Stimulated activated CD8-positive, alpha-beta memory T cell treated with anti-CD3 and anti-CD28 coated beads, Interleukin-12 subunit alpha, Interleukin-12 subunit beta, amount 100 ng/mL, for 4 hours (primary cell): ENCODE measurements around the gene PAGE5.

Experiments used
- DNase-seq: peaks from one replicate; pipeline ENCODE4 v3.0.0-alpha.2; 2020; ENCODE audit warnings: low read depth

Gene PAGE5

GRCh38 chrX:55220119-55220794, at the start of gene PAGE5:
Gene PAGE5, plus strand, starts transcription at chrX:55220346. Its CDS starts 1,037 bp downstream, at chrX:55221383.
- DNase-seq: no peak

GRCh38 chrX:55187281-55187680, 32.9 kb upstream of the PAGE5 start:
- DNase-seq: no peak

GRCh38 chrX:55196688-55197087, 23.5 kb upstream of the PAGE5 start:
- DNase-seq: no peak

GRCh38 chrX:55201930-55202579, 18.1 kb upstream of the PAGE5 start:
- DNase-seq: no peak

GRCh38 chrX:55206162-55206941, 13.8 kb upstream of the PAGE5 start:
- DNase-seq: no peak

GRCh38 chrX:55210931-55211677, 9.0 kb upstream of the PAGE5 start:
- no peak for DNase-seq

- DNase-seq: no peak
Measured at GRCh38 chrX:55213381-55213780, 6.8 kb upstream of the PAGE5 start.

- no peak for DNase-seq
Measured at GRCh38 chrX:55240788-55241340, 20.7 kb downstream of the PAGE5 start.

GRCh38 chrX:55253528-55253927, 33.4 kb downstream of the PAGE5 start:
- no peak for DNase-seq

GRCh38 chrX:55260806-55261205, 40.7 kb downstream of the PAGE5 start:
- DNase-seq: no peak

GRCh38 chrX:55264816-55265215, 44.7 kb downstream of the PAGE5 start, which contains the start of gene PAGE3:
Gene PAGE3, minus strand, starts transcription at chrX:55264916. Its CDS starts 1,013 bp downstream, at chrX:55263903.
- no peak for DNase-seq
